ENCODE data around the gene MGRN1.

Gene MGRN1

GRCh38 chr16:4606354-4606753 lies 18.3 kb upstream of the MGRN1 start:
- DNase-seq, result no peak

GRCh38 chr16:4607841-4608703 lies 16.6 kb upstream of the MGRN1 start:
- no peak for DNase-seq

- no peak for DNase-seq
Observed at GRCh38 chr16:4608704-4608980, 16.0 kb upstream of the MGRN1 start.

GRCh38 chr16:4609200-4610010 lies 15.2 kb upstream of the MGRN1 start:
- no peak for DNase-seq

GRCh38 chr16:4610011-4611005 lies 14.3 kb upstream of the MGRN1 start:
- DNase-seq, result no peak

GRCh38 chr16:4611337-4612021 lies 13.1 kb upstream of the MGRN1 start:
- DNase-seq, result no peak

GRCh38 chr16:4612474-4612931 lies 12.1 kb upstream of the MGRN1 start:
- DNase-seq, result no peak

GRCh38 chr16:4612977-4613635 lies 11.5 kb upstream of the MGRN1 start:
- DNase-seq, result no peak

- peak; percentile 61 for DNase-seq
Observed at GRCh38 chr16:4613636-4614570, 10.7 kb upstream of the MGRN1 start.

- DNase-seq, result peak; percentile 90
Observed at GRCh38 chr16:4614571-4615383, 9.8 kb upstream of the MGRN1 start, which contains the start of gene UBALD1. TSS of gene UBALD1 (minus strand) at chr16:4614888. CDS start at chr16:4614797, 91 bp downstream.

- DNase-seq, result no peak
Observed at GRCh38 chr16:4615384-4616046, 9.1 kb upstream of the MGRN1 start.

- DNase-seq, result peak; percentile 100
Observed at GRCh38 chr16:4616047-4616811, 8.4 kb upstream of the MGRN1 start.

- no peak for DNase-seq
Observed at GRCh38 chr16:4617880-4618279, 6.7 kb upstream of the MGRN1 start.

- DNase-seq, result no peak
Observed at GRCh38 chr16:4618645-4619418, 5.8 kb upstream of the MGRN1 start.

GRCh38 chr16:4623593-4623992 lies 1.0 kb upstream of the MGRN1 start:
- no peak for DNase-seq

- peak; percentile 76 for DNase-seq
Observed at GRCh38 chr16:4624827-4625559, 367 bp downstream of the MGRN1 start.
